GM18498 (cell line): ENCODE results near the gene ODF4.
"Not testable (repeated sequence)": the region's sequence is repeated elsewhere in the genome, so short reads cannot be mapped to it uniquely, and the experiment has no call there.

ENCODE experiments used
- ATAC-seq: cut with Tn5 transposase; IDR thresholded peaks from one replicate; pipeline ENCODE4 v1.9.1; 2021; ENCODE audit warnings: mild to moderate bottlenecking, moderate library complexity; ENCODE audit not compliant: unreplicated experiment

Gene ODF4

GRCh38 chr17:8324923-8325322 is 14.7 kb upstream of the ODF4 start:
- ATAC-seq = no peak

GRCh38 chr17:8326511-8327302 is 12.9 kb upstream of the ODF4 start:
- ATAC-seq = no peak

- no peak for ATAC-seq
Measured at GRCh38 chr17:8327303-8327649, 12.4 kb upstream of the ODF4 start.

- ATAC-seq = no peak
Measured at GRCh38 chr17:8332128-8332527, 7.5 kb upstream of the ODF4 start.

GRCh38 chr17:8332688-8333087 is 7.0 kb upstream of the ODF4 start:
- ATAC-seq = no peak

GRCh38 chr17:8333281-8333680 is 6.4 kb upstream of the ODF4 start:
- no peak for ATAC-seq

GRCh38 chr17:8337802-8338752 is 1.6 kb upstream of the ODF4 start:
- ATAC-seq = no peak

GRCh38 chr17:8338753-8339140 is 893 bp upstream of the ODF4 start:
- ATAC-seq = no peak

GRCh38 chr17:8341456-8341855 is 1.8 kb downstream of the ODF4 start:
- ATAC-seq = no peak

GRCh38 chr17:8345052-8345690 is 5.5 kb downstream of the ODF4 start:
- no peak for ATAC-seq

- no peak for ATAC-seq
Measured at GRCh38 chr17:8345951-8346665, 6.5 kb downstream of the ODF4 start.

- not testable (repeated sequence) for ATAC-seq
Measured at GRCh38 chr17:8347001-8347400, 7.4 kb downstream of the ODF4 start.

GRCh38 chr17:8350339-8350738 is 10.7 kb downstream of the ODF4 start:
- ATAC-seq = no peak

GRCh38 chr17:8353736-8354135 is 14.1 kb downstream of the ODF4 start:
- no peak for ATAC-seq

GRCh38 chr17:8354236-8354635 is 14.6 kb downstream of the ODF4 start:
- no peak for ATAC-seq

- ATAC-seq = no peak
Measured at GRCh38 chr17:8357910-8358309, 18.3 kb downstream of the ODF4 start.

GRCh38 chr17:8359769-8360168 is 20.1 kb downstream of the ODF4 start:
- ATAC-seq = no peak

- ATAC-seq = no peak
Measured at GRCh38 chr17:8360260-8360659, 20.6 kb downstream of the ODF4 start.

- no peak for ATAC-seq
Measured at GRCh38 chr17:8360751-8361150, 21.1 kb downstream of the ODF4 start.

GRCh38 chr17:8362651-8363332 is 23.2 kb downstream of the ODF4 start:
- no peak for ATAC-seq
